ENCODE results near the gene LGI2. TPM values are rescaled to one million over a fixed set of nuclear protein-coding genes. Genes with fewer than 3 reads are reported as not detected.

The LGI2 gene
- polyA plus RNA-seq, 1 donor from 2014 or later, result 10.3 TPM

- no peaks in the 10 kb centered on the region for H3F3A ChIP-seq (ENCODE audit: insufficient read depth, low read length, poor library complexity, severe bottlenecking)
- H2AFZ ChIP-seq (ENCODE audit: low read depth, low read length), result no peak overlapping the region
- H3K36me3 ChIP-seq (ENCODE audit: insufficient read depth, low read length), result no peaks in the 10 kb centered on the region
- H4K20me1 ChIP-seq (ENCODE audit: insufficient read depth), result no peaks in the 10 kb centered on the region
- no peaks in the 10 kb centered on the region for H3K27me3 ChIP-seq (ENCODE audit: insufficient read depth, low read depth, low read length)
- no peaks in the 10 kb centered on the region for H3K9me2 ChIP-seq (ENCODE audit: insufficient read depth, low read length)
- H3K4me2 ChIP-seq (ENCODE audit: low read length), result no peak overlapping the region
- no peak overlapping the region for H3K9ac ChIP-seq (ENCODE audit: low read length)
- H3K27ac ChIP-seq (ENCODE audit: low read length), result no peak overlapping the region
- H3K79me2 ChIP-seq (replicated peaks; ENCODE audit: insufficient read depth, low read length), result no peaks in the 10 kb centered on the region
- no peaks in the 10 kb centered on the region for H3K9me3 ChIP-seq (ENCODE audit: low read length)
- TF ChIP-seq POLR2AphosphoS5 (IDR thresholded peaks at IDR 0.05), result no peak
- no peak for TF ChIP-seq EZH2 (IDR thresholded peaks at IDR 0.05; ENCODE audit: borderline replicate concordance, insufficient read depth, low read length, poor library complexity, severe bottlenecking)
- TF ChIP-seq REST (IDR thresholded peaks at IDR 0.05; ENCODE audit: borderline replicate concordance), result no peak
- no peak overlapping the region for H3K4me3 ChIP-seq (ENCODE audit: low read length)
Observed at GRCh38 chr4:24973747-24974601, 56.8 kb downstream of the LGI2 start.

GRCh38 chr4:24973404-24973746 lies 57.4 kb downstream of the LGI2 start:
- H2AFZ ChIP-seq (ENCODE audit: low read depth, low read length), result no peak overlapping the region
- H3K9me3 ChIP-seq (ENCODE audit: low read length), result no peaks in the 10 kb centered on the region
- no peak overlapping the region for H3K4me2 ChIP-seq (ENCODE audit: low read length)
- H3K9me2 ChIP-seq (ENCODE audit: insufficient read depth, low read length), result no peaks in the 10 kb centered on the region
- H3K36me3 ChIP-seq (ENCODE audit: insufficient read depth, low read length), result no peaks in the 10 kb centered on the region
- no peak overlapping the region for H3K4me3 ChIP-seq (ENCODE audit: low read length)
- H3F3A ChIP-seq (ENCODE audit: insufficient read depth, low read length, poor library complexity, severe bottlenecking), result no peaks in the 10 kb centered on the region
- TF ChIP-seq SMC3 (conservative IDR thresholded peaks at IDR 0.05; ENCODE audit: poor library complexity), result no peak
- TF ChIP-seq CTCF (IDR thresholded peaks at IDR 0.05; ENCODE audit: poor library complexity, severe bottlenecking), result no peak
- no peak for TF ChIP-seq POLR2AphosphoS5 (IDR thresholded peaks at IDR 0.05)
- no peak for TF ChIP-seq EZH2 (IDR thresholded peaks at IDR 0.05; ENCODE audit: borderline replicate concordance, insufficient read depth, low read length, poor library complexity, severe bottlenecking)
- no peak for TF ChIP-seq REST (IDR thresholded peaks at IDR 0.05; ENCODE audit: borderline replicate concordance)
- no peak for TF ChIP-seq RAD21 (conservative IDR thresholded peaks at IDR 0.05)
- no peak for TF ChIP-seq EP300 (conservative IDR thresholded peaks at IDR 0.05; ENCODE audit: poor library complexity, severe bottlenecking)
- no peak for TF ChIP-seq TAF1 (IDR thresholded peaks at IDR 0.05; ENCODE audit: low read depth)
- TF ChIP-seq MXI1 (conservative IDR thresholded peaks at IDR 0.05; ENCODE audit: poor library complexity, severe bottlenecking), result no peak
- H3K79me2 ChIP-seq (replicated peaks; ENCODE audit: insufficient read depth, low read length), result no peaks in the 10 kb centered on the region
- H3K9ac ChIP-seq (ENCODE audit: low read length), result no peak overlapping the region
- no peaks in the 10 kb centered on the region for H4K20me1 ChIP-seq (ENCODE audit: insufficient read depth)
- H3K27me3 ChIP-seq (ENCODE audit: insufficient read depth, low read depth, low read length), result no peaks in the 10 kb centered on the region
- H3K27ac ChIP-seq (ENCODE audit: low read length), result no peak overlapping the region

Data from neural cell (in vitro differentiated cells).